ENCODE measurements around the gene ITGB3. TPM values are rescaled to one million over a fixed set of nuclear protein-coding genes. Genes with fewer than 3 reads are reported as not detected.

Gene ITGB3
- total RNA-seq, 1 donor from 2014 or later, result 71.3 TPM

GRCh38 chr17:47207143-47208067 is 46.2 kb upstream of the ITGB3 start:
- no peaks in the 10 kb centered on the region for H3K9me3 ChIP-seq
- no peak for TF ChIP-seq CTCF (IDR thresholded peaks at IDR 0.05)
- H3K4me1 ChIP-seq, result peaks cover 5 to 9% of the 10 kb centered on the region in 2 donors
- H3K4me3 ChIP-seq, result no peak overlapping the region
- H3K27me3 ChIP-seq, result no peaks in the 10 kb centered on the region
- no peaks in the 10 kb centered on the region for H3K36me3 ChIP-seq
- H3K27ac ChIP-seq, result no peak overlapping the region
- intact Hi-C loops (cut with DNase I), result no loop called here
- DNase-seq (ENCODE audit: low spot score in 2 of 2), result no peak

- TF ChIP-seq CTCF (IDR thresholded peaks at IDR 0.05), result no peak
- Histone ChIP-seq H3K9me3 (no peaks in the 10 kb centered on the region), H3K36me3 (no peaks in the 10 kb centered on the region), H3K27me3 (no peaks in the 10 kb centered on the region), H3K4me3 (no peak within 1 kb of the TSS), H3K27ac (no peak within 1 kb of the TSS), H3K4me1 (peaks cover 3 to 9% of the 10 kb centered on the region in 2 donors)
- intact Hi-C loops (cut with DNase I), result no loop called here
- DNase-seq (ENCODE audit: low spot score in 2 of 2), result no peak
These were observed 44.7 kb upstream of the ITGB3 start, which contains the start of gene MYL4 for GRCh38 chr17:47208744-47209488. MYL4 (plus strand) TSS chr17:47209348; CDS start chr17:47209423, 75 bp downstream.

- no peak overlapping the region for H3K27ac ChIP-seq
- no peak for TF ChIP-seq CTCF (IDR thresholded peaks at IDR 0.05)
These were observed 44.1 kb upstream of the ITGB3 start for GRCh38 chr17:47209499-47209898.

GRCh38 chr17:47210105-47210504 is 43.5 kb upstream of the ITGB3 start:
- TF ChIP-seq CTCF (IDR thresholded peaks at IDR 0.05), result no peak
- no peaks in the 10 kb centered on the region for H3K9me3 ChIP-seq
- no peak overlapping the region for H3K27ac ChIP-seq
- intact Hi-C loops (cut with DNase I), result no loop called here
- H3K27me3 ChIP-seq, result no peaks in the 10 kb centered on the region
- H3K36me3 ChIP-seq, result no peaks in the 10 kb centered on the region
- H3K4me3 ChIP-seq, result no peak overlapping the region
- DNase-seq (ENCODE audit: low spot score in 2 of 2), result no peak
- H3K4me1 ChIP-seq, result no peaks in the 10 kb centered on the region

More at GRCh38 chr17:47209499-47209898, 44.1 kb upstream of the ITGB3 start:
- H3K4me3 ChIP-seq, result no peak overlapping the region
- H3K4me1 ChIP-seq, result peaks cover 3% of the 10 kb centered on the region in 2 donors
- H3K27me3 ChIP-seq, result no peaks in the 10 kb centered on the region
- H3K36me3 ChIP-seq, result no peaks in the 10 kb centered on the region
- H3K9me3 ChIP-seq, result no peaks in the 10 kb centered on the region
- no peak for DNase-seq (ENCODE audit: low spot score in 2 of 2)
- intact Hi-C loops (cut with DNase I), result no loop called here

- Histone ChIP-seq H3K4me1 (no peaks in the 10 kb centered on the region), H3K27me3 (no peaks in the 10 kb centered on the region), H3K9me3 (no peaks in the 10 kb centered on the region), H3K36me3 (no peaks in the 10 kb centered on the region), H3K27ac (no peak overlapping the region), H3K4me3 (no peak overlapping the region)
- no peak for TF ChIP-seq CTCF (IDR thresholded peaks at IDR 0.05)
- intact Hi-C loops (cut with DNase I), result no loop called here
- DNase-seq (ENCODE audit: low spot score in 2 of 2), result no peak
These were observed 42.8 kb upstream of the ITGB3 start for GRCh38 chr17:47210779-47211178.
